ENCODE results near the gene TH.

Gene TH

DNA sequence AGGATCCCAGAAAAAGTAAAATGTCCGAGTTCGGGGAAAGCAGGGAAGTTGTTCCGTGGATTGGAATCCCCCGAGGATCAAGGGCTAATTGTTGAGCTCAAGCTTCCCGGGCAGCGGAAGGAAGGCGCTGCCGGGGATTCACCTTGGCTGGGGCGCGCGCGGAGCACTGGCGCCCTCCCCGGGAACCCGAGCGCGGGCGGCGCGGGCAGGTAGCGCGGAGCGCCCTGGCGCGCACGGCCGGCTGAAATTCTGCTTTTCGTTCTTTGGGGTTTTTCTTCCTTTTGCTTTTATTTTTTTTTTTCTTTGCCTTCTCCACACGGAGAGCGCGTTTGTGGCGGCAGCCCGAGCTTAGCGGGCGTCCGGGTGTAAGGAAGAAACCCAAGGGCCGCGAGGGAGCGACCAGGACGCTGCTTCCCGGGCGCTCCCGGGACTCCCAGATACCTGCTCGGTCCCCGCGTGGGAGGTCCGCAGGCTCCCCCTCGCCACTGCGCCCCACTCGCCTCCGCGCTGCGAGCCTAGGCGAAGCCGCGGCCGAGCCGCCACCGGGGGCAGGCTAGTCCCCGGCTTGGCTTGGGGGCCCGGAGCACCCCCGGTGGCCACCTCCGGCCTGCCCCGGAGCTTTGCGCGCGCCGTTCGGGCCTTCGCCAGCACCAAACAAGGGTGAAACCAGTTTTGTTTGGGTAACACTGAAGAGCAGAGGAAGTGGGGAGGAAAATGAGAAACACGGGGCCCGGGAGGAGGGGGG, 27.6 kb downstream of the TH start:
- no peak for DNase-seq (ENCODE audit: low read depth in 2 of 2, low spot score in 1 of 2)

GRCh38 chr11:2143477-2143798, 28.2 kb downstream of the TH start:
- no peak for DNase-seq (ENCODE audit: low read depth in 2 of 2, low spot score in 1 of 2)

GRCh38 chr11:2142762-2143202, 28.8 kb downstream of the TH start:
- DNase-seq (ENCODE audit: low read depth in 2 of 2, low spot score in 1 of 2), result no peak

- DNase-seq (ENCODE audit: low read depth in 2 of 2, low spot score in 1 of 2), result no peak
Observed at GRCh38 chr11:2142300-2142759, 29.3 kb downstream of the TH start.

GRCh38 chr11:2140411-2141400, 30.9 kb downstream of the TH start:
- DNase-seq (ENCODE audit: low read depth in 2 of 2, low spot score in 1 of 2), result no peak

DNA sequence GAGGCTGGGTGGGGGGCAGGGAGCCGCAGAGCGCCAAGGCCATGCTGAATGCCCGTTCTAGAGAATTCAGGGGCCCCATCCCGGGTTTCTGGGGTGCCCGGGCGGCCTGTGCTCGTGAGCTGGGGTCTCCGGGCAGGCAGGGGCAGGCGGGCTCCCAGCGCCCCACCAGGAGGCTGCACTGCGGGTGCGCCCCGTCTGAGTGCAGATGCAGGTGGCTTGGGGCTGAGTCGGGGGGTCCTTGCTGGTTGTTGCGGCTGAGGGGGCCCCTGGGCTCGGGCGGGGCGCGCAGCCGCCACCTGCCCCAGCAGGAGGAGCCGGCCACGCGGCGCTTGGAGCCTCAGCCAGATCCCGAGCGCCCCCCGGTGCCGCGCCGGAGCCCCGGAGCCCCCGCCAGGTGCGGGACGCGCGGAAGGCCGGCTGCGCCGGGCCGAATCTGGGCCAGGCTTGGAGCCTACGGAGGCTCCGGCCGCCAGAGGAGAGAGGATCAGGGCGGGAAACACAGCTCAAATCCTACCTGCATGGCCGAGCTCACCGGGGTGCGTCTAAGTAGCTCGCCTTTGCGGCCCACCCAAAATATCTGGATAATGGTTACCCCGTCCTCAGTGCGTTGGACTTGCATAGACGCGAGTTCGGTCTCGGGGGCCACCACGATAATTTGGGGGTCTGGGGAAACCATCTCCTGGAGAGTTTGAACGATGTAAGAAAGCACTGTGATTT, 31.8 kb downstream of the TH start:
- no peak for DNase-seq (ENCODE audit: low read depth in 2 of 2, low spot score in 1 of 2)

DNA sequence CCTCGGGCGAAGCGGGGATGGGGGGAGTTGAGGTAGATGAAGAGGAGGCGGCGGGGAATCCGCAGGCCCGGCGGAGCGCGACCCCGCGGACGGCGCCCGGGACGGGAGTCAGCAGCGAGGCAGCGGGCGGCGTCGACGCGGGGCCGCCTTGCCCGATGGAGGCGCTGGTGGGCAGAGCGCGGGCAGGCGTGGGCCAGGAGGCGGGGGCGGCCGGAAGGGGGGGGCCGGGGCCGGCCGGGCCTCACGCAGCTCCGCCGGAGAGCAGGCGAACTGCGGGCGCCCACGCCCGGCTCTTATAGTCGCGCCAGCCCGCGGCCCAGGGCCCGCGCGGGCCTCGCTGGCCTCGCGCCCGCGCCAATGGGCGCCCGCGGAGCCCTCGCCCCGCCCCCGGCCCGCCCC, 32.5 kb downstream of the TH start, which contains the start of gene IGF2:
Gene IGF2, minus strand, starts transcription at position 267 of the 399 bp plus-strand sequence. CDS start 3,866 bp downstream, outside the sequence.
- no peak for DNase-seq (ENCODE audit: low read depth in 2 of 2, low spot score in 1 of 2)

DNA sequence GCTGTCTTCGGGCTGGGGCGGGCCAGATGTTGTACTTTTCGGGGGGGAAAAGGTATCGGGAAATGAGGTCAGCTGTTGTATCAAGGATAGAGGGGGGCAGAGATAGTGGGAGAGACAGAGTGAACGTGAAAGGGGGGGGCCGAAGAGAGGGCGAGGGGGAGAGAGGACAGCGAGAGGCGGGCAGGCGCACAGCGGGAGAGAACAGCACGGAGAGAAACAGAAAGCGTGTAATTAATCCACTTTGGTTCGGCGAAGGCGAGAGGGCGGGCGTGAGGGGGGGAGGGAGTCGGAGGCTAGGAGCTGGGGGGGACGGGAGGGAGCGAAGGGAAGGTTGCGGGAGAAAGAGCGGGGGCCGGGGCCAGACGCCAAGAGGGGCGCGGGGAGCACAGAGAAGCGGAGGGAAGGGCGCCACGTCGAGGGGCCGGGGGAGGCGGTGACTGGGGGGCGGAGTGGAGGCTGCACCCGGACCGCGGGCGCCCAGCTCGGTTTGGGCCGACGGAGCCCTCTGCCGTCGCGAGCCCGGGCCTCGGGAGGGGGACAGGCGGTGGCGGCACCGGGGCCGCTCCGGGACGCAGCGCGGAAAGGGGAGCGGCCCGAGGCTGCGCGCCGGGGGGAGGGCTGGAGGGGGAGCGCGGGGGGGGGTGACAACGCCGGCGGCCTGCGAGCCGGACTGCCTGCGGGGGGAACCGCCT, 33.0 kb downstream of the TH start:
- DNase-seq (ENCODE audit: low read depth in 2 of 2, low spot score in 1 of 2), result no peak

- no peak for DNase-seq (ENCODE audit: low read depth in 2 of 2, low spot score in 1 of 2)
Observed at GRCh38 chr11:2138068-2138430, 33.6 kb downstream of the TH start.

DNA sequence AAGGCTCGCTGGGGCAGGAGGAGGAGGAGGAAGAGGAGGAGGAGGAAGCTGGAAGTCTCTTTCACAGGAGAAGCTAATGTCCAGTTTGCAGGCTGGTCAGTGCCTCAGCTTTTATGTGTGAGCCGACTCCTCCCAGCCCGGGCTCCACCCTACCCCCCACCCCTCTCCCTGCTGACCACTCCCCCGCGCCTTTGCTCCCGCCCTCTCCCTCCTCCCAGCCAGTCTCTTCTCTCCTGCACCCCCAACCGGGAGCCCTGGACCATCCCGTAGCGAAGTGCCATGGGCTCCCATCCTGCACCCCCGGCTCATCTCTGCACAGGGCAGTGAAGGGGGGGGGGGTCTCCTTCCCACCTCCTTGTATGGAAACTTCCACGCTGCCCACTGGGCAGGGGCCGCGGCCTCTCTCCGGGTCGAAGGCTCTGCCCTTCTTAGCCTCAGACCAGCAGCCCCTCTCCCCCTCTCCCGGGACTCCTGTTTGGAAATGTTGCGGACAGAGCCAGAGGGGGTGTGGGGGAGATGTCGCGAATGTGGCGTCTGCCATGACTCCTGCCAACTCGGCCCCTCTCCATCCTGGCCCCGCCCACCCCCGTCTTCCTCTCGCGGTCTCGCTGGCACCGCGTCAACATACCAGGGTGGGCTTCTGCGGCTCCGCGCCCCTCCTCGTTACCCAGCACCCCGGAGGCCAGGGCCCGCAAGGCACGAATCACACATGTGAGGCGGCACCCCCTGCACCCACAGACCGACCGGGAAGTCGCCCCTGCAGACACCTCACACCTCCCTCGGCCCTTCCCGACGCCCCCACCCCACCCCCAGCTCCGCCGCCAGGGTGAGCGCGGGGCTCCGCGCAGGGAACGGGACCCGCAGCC, 34.2 kb downstream of the TH start:
- DNase-seq (ENCODE audit: low read depth in 2 of 2, low spot score in 1 of 2), result no peak

DNA sequence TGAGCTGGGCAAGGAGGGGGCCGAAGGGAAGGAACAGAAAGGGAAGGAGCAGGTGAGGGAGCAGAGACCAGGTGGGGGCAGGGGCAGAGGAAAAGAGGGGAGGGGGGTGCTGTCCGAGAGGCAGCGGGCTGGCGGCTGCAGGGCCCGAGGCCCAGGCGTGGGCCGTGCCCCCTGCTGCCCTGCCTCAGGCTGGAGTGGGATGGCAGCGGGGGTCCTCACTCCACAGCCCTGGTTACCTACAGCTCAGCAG, 34.7 kb downstream of the TH start:
- no peak for DNase-seq (ENCODE audit: low read depth in 2 of 2, low spot score in 1 of 2)

DNA sequence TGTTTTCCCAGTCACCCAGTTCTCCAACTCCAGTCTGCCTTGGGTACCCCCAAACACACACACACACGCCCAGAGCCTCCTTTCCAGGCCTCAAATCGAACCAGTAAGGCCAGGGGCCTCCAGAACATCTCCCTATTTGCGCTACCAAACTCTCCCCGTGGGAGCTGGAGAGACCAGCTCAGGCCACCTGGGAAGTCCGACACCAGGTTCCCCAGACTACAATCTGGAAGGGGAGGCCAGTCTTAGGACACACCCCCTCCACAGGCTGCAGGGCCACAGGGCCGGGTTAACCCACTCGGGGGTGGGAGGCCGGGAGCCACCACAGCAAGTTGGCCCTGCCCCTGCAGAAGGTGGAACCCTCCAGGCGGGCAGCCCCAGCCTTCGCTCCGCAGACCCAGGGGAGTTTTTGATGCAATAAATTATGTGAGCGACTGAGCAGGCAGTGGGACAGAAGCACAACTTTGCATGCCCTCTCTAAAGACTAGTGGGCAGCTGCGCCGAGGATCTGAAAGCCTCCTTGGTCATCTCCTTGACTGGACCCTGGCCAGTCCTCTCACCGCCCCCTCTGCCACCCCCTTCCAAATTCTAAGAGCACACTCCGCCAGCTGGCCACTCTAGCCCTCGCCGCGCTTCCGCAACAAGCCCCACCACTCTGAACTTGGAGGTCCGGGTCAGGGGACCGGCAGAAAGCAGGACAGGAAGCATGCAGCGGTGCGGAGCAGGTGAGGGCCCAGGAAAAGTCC, 35.2 kb downstream of the TH start:
- DNase-seq (ENCODE audit: low read depth in 2 of 2, low spot score in 1 of 2), result no peak

- no peak for DNase-seq (ENCODE audit: low read depth in 2 of 2, low spot score in 1 of 2)
Observed at GRCh38 chr11:2135648-2136201, 35.9 kb downstream of the TH start.

DNA sequence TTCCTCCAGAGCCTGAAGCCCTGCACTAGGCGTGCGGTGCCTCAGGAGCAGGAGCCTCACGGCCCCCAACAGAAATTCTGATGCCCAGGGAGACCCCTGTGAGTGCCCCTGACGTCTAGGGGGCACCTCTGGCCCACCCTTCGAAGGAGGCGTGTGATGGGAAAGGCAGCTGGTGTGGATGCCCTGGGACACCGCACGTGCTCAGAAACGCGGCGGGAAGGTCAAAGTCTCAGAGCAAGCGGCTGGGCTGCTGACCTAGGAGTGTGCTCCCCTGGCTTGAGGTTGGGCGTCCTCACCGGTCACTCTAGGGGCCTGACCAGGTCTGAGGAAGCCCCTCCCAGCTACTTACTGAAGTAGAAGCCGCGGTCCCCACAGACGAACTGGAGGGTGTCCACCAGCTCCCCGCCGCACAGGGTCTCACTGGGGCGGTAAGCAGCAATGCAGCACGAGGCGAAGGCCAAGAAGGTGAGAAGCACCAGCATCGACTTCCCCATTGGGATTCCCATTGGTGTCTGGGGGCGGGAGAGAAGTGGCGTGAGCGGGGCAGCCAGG, 36.5 kb downstream of the TH start:
- DNase-seq (ENCODE audit: low read depth in 2 of 2, low spot score in 1 of 2), result no peak

- no peak for DNase-seq (ENCODE audit: low read depth in 2 of 2, low spot score in 1 of 2)
Observed at GRCh38 chr11:2134022-2135010, 37.3 kb downstream of the TH start.

DNA sequence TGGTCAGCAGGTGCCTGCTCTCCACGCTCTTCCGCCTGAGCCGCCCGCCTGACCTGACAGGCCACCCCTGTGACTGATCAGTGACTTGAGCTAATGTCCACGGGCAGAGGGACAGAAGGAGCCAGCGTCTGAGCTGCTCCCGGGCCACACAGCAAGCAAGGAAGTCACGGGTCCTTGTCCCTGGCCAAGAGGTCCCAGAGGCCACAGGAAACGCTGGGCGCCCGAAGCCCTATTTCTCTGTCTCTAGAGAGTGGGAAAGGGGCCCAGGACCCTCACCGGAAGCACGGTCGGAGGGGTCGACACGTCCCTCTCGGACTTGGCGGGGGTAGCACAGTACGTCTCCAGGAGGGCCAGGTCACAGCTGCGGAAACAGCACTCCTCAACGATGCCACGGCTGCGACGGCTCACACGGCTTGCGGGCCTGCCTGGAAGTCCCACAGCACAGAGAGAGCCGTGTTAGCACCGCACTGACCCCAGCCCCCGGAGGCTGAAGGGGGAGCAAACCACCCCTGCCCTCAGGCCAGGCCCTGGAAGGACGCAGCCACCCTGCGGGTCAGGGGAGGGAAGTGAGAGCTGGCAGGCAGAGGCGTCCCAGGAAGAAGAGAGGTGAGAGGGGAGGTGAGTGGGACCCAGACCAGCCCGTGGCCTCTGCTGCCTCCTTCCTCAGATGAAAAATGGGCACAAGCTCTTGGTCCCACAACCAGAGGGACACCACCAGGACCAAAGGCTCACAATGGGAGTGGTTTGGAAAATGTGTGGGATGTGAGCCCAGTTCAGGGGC, 38.2 kb downstream of the TH start:
- DNase-seq (ENCODE audit: low read depth in 2 of 2, low spot score in 1 of 2), result no peak

- no peak for DNase-seq (ENCODE audit: low read depth in 2 of 2, low spot score in 1 of 2)
Observed at GRCh38 chr11:2132874-2133240, 38.8 kb downstream of the TH start.

Measured in stimulated activated CD8-positive, alpha-beta memory T cell treated with anti-CD3 and anti-CD28 coated beads, Interleukin-4, amount 100 ng/mL, for 4 hours (primary cell).